GM18511 (cell line): Measurements from ENCODE around the gene ZNF584.
"Not testable (repeated sequence)": the region's sequence is repeated elsewhere in the genome, so short reads cannot be mapped to it uniquely, and the experiment has no call there.

Experiments used
- ATAC-seq: cut with Tn5 transposase; IDR thresholded peaks from one replicate; pipeline ENCODE4 v1.9.1; 2021; ENCODE audit warnings: mild to moderate bottlenecking, moderate library complexity; ENCODE audit not compliant: unreplicated experiment

Gene ZNF584

GRCh38 chr19:58408152-58409009 lies at the start of gene ZNF584:
Gene ZNF584 (plus strand): TSS chr19:58408649. CDS start chr19:58409148, 499 bp downstream.
- peak; percentile 96 for ATAC-seq

GRCh38 chr19:58361900-58362271 lies 46.6 kb upstream of the ZNF584 start:
- peak; percentile 5 for ATAC-seq

GRCh38 chr19:58362272-58362994 lies 46.0 kb upstream of the ZNF584 start, which contains the start of gene ZNF497:
Gene ZNF497 (minus strand): TSS chr19:58362751. CDS start chr19:58357635, 5,116 bp downstream.
- ATAC-seq = peak; percentile 90

- ATAC-seq = no peak
Measured at GRCh38 chr19:58364146-58364545, 44.3 kb upstream of the ZNF584 start.

- ATAC-seq = no peak
Measured at GRCh38 chr19:58366585-58367430, 41.6 kb upstream of the ZNF584 start.

- no peak for ATAC-seq
Measured at GRCh38 chr19:58367698-58368454, 40.6 kb upstream of the ZNF584 start.

- ATAC-seq = no peak
Measured at GRCh38 chr19:58368561-58369360, 39.7 kb upstream of the ZNF584 start.

- no peak for ATAC-seq
Measured at GRCh38 chr19:58372311-58373133, 35.9 kb upstream of the ZNF584 start.

GRCh38 chr19:58374200-58374599 lies 34.2 kb upstream of the ZNF584 start:
- ATAC-seq = no peak

- ATAC-seq = not testable (repeated sequence)
Measured at GRCh38 chr19:58376724-58377123, 31.7 kb upstream of the ZNF584 start.

GRCh38 chr19:58379246-58379645 lies 29.2 kb upstream of the ZNF584 start:
- no peak for ATAC-seq

GRCh38 chr19:58380037-58380661 lies 28.3 kb upstream of the ZNF584 start:
- peak; percentile 4 for ATAC-seq

GRCh38 chr19:58380662-58381459 lies 27.6 kb upstream of the ZNF584 start, which contains the start of gene ZNF837:
Gene ZNF837 (minus strand): TSS chr19:58381030. CDS start chr19:58369332, 11,698 bp downstream.
- ATAC-seq = peak; percentile 88

- no peak for ATAC-seq
Measured at GRCh38 chr19:58381460-58382212, 26.8 kb upstream of the ZNF584 start.

GRCh38 chr19:58382997-58383603 lies 25.3 kb upstream of the ZNF584 start:
- no peak for ATAC-seq

- no peak for ATAC-seq
Measured at GRCh38 chr19:58385313-58385890, 23.0 kb upstream of the ZNF584 start.
